ENCODE measurements around the gene SPPL3.

The SPPL3 gene

GRCh38 chr12:120719496-120720233, 184.5 kb downstream of the SPPL3 start:
- no peak for DNase-seq

GRCh38 chr12:120719072-120719471, 185.1 kb downstream of the SPPL3 start:
- DNase-seq: no peak

- no peak for DNase-seq
Measured at GRCh38 chr12:120718055-120718454, 186.1 kb downstream of the SPPL3 start.

- DNase-seq: peak; percentile 91
Measured at GRCh38 chr12:120713861-120714482, 190.2 kb downstream of the SPPL3 start.

- no peak for DNase-seq
Measured at GRCh38 chr12:120712610-120713009, 191.5 kb downstream of the SPPL3 start.
